HG03108 (cell line): Measurements from ENCODE around the gene SLC8A3.

Experiments
- ATAC-seq: cut with Tn5 transposase; IDR thresholded peaks from one replicate; pipeline ENCODE4 v1.9.1; 2021; ENCODE audit warnings: moderate library complexity; ENCODE audit not compliant: unreplicated experiment

The SLC8A3 gene

DNA sequence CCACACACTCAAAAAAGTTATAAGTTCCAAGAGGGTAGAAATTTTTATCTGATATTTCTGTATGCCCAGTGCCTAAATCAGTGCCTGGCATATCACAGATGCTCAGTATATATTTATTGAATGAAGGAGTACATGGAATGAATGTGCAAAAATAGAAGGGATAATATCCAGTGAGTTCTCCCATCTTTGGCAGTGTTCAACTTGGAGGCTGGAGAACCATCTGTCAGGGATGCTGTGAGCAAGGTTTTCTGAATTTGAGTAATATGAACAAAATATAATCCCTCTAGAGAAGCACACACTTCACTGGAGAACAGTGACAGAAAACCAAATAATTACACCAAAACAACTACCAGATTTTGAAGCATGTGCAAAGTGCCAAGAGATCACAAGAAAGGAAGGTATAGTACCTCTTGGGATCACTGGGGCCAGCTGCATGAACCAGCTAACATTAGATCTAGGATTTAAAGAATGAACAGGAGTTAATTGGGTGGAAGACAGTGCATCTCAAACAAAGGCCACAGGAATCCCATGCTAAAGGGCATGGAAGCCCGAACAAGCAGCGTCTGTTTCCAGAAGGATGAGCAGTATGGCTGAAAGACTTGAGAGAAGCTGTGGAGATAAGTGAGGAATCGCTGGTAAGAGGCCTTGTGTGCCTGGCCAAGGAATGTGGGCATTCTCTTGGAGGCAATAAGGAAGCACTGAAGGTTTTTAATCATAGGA lies 11.5 kb downstream of the SLC8A3 start:
- ATAC-seq = no peak

GRCh38 chr14:70173569-70173968 lies 15.2 kb downstream of the SLC8A3 start:
- no peak for ATAC-seq

GRCh38 chr14:70171726-70172125 lies 17.0 kb downstream of the SLC8A3 start:
- no peak for ATAC-seq

GRCh38 chr14:70170976-70171375 lies 17.8 kb downstream of the SLC8A3 start:
- ATAC-seq = no peak

DNA sequence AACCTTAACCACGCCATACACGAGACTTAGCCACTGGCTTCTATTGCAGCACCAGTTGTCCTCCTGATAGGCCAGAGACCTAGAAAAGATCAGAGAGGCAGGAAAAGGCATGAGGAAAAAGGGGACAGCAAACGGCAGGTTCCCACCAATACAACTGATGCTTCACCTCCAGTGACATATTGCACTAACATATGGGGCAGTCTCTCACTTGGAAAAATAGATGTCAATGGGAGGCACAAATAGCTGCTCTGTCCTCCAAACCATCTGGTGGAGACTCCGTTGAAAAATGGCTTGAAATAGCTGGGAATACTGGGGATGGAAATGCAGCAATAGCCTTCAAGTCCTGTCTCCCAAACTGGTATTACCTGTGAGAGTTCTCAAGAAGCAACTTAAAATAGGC lies 20.3 kb downstream of the SLC8A3 start:
- ATAC-seq = no peak

DNA sequence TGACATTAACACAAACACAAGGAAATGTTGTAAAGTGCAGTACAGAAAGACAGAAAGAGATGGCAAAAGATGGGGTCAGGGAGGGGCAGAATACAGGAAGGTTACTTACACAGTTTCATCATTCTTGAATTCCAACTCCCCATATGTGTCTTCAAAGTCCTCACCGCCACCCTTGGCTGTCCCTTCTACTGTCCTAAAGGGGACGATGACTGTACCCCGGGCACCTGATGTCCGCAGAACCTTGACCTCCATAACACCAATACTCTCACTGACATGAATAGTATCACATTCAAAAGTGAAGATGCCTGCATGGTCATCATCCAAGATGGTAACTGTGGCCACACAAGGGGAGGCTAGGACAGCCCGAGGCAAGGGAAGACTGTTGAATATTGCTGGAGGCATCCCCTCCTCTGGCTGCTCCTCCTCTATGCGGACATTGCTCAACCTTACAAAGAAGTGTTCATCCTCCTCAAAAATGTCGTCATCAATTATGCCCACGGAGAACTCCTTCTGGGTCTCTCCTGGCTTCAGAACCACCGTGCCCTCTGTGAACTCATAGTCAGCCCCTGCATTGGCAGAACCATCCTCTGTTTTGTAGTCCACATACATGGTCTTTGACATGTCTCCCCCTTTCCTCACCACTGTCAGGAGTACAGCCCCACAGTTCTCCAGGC lies 22.1 kb downstream of the SLC8A3 start:
- ATAC-seq = no peak

DNA sequence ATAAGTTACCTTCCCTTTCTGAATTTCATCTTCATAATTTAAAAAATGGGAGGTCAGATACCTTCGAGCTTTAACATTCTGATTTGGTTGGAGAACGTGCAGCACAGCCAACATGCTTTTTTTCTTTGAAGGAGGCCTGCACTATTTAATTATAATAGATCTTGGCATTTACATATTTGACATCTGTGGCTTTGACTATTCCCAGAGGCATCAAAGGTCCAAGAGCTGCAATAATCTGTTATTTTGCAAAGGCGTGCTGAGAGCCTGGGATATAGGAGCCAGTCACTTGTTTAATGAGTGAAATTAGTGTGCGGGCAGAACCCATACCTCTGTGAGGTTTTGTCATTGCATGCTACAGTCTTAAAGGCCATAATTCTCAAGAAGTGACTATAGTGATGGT lies 26.4 kb downstream of the SLC8A3 start:
- no peak for ATAC-seq

DNA sequence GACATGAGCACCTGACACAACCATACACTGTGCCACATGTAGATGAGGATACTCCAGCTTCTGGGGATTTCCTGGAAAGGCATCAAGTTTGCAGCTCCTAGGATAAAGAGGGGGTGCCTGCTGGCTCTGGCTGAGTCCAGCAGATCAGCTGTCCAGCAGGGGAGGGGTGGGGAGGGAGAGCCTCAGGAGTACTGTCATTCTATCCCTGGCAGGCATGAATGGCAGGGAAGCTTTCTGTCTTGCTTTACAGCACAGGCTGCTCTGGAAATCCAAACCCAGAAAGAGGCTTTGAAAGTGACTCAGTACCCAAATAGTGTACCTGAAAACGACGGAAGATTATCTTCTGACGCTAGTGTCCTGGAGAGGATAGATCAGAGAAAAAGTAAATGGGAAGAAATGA lies 32.2 kb downstream of the SLC8A3 start:
- no peak for ATAC-seq

GRCh38 chr14:70152704-70153103 lies 36.0 kb downstream of the SLC8A3 start:
- ATAC-seq = no peak

GRCh38 chr14:70152081-70152480 lies 36.7 kb downstream of the SLC8A3 start:
- no peak for ATAC-seq

DNA sequence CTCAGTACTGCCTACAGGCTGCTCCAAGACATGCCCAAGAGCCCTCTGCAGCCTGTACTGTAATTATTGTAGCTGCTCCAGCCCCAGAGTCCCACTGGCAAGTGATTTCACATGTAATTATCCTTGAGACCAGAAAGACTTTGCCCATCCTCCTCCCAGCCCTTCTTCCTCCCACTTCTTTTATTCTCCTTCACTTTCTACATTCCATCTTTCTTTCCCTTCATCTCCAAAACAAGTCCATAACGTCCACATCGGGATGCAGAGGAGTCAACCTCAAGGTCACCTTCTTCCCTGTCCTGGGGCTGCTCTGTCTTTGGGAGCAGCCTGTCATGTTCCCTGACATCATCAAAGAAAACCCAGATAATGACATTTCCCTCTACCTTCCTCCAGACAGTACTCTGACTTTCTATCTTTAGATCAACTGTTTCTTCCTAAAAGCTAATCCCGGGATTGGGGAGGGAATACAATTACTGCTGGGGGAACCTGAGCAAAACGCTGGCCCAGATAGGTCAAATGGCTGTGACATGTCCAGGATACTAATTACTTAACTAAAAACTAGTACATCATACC lies 39.1 kb downstream of the SLC8A3 start:
- ATAC-seq = no peak

DNA sequence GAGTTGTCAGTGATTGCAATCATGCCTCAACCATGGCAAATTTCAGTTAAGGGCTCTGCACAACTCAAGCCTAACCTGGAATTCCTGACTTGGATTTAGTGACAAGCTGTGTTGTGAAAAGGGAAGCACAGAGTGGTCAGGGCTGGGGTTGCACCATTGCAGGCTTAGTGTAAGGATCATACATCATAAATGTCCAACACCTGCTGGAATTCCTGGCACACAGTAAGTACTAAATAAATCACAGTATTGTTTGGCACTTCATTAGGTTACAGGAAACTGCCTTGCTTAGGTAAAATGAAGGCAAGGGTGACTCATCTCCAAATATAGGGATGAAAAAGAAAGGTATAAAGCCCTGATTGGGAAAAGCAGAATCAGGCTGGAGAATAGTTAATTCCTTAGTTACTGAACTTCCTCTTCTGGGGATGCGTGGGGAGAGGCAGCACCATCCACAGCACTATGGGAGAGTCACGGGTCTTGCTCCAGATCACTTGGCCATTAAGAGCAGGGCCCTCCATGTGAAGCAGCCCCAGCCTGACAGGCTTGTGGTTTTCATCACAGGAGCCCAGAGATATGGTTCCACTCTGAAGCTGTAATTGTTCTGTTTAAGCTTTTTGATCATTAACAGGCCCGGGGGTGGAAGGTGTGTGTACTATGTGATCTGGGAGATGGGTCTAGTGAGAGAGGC lies 39.7 kb downstream of the SLC8A3 start:
- ATAC-seq = no peak

GRCh38 chr14:70148351-70148750 lies 40.4 kb downstream of the SLC8A3 start:
- no peak for ATAC-seq

DNA sequence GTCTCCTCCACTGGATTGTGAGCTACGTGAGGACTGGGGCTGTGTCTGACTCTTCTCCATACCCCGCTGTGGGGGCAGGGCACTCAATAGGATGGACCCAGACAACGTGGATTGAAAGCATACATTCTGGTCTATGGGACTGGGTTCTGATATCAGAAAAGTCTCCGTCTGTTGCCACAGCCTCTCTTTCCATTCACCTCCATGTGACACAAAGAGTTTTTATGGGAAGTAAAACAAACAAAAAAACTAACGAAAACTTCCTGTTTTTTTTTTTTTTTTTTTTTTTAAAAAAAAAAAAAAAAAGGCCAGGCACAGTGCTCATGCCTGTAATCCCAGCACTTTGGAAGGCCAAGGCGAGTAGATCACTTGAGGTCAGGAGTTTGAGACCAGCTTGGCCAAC lies 44.7 kb downstream of the SLC8A3 start:
- ATAC-seq = no peak

DNA sequence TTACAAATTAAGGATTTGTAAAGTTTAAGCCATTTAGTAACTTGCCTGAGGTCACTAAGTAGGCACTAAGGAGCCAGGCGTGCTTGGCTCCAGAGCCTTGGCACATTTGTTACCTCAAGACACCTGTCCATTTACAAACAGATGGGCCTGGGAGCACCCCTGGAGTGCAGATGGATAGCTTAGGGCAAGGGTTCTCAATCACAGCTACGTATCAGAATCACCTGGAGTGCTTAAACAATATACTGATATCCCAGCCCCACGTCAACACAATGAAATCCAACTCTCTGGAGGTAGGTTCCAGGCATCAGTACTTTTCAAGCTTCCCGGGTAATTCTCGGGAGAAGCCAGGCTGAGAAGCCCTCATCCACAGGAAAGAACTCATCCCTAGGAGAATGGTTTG lies 45.4 kb downstream of the SLC8A3 start:
- no peak for ATAC-seq

DNA sequence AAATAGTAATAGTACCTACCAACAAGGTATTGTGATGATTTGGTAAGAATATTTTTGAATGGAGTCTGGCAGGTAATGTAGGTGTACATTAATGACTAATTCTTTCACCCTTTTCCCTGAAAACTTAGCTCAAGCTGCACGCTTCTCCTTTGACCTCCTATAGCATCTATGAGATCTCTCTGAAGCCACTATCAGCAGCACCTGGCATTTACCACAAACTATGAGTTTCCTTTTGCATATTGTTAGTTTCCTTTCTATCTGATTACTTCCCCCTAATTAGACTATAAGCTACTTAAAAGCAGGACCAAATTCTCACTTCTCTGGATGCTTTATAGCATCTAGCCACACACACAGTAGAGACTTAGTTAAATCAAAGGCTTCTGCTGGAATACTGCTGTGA lies 48.1 kb downstream of the SLC8A3 start:
- no peak for ATAC-seq

DNA sequence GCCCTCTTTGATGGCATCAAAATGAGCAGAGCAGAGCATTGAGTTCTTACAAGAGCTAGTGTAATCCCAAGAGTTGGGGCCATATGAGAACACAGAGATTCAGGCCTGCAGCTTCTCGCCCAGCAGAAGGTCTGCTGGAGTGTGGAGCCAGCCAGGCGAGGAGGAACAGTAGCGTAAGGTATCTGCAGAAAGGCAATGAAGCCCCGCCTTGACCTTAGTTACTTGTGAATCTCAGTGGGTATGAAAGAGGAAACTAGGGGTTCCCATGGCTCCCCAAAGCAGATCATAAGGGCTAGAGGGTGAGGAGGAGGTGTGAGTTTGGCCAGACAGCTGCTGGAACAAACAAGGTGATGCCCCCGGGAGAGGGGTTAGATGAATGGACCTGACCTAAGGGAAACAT lies 49.4 kb downstream of the SLC8A3 start:
- no peak for ATAC-seq

DNA sequence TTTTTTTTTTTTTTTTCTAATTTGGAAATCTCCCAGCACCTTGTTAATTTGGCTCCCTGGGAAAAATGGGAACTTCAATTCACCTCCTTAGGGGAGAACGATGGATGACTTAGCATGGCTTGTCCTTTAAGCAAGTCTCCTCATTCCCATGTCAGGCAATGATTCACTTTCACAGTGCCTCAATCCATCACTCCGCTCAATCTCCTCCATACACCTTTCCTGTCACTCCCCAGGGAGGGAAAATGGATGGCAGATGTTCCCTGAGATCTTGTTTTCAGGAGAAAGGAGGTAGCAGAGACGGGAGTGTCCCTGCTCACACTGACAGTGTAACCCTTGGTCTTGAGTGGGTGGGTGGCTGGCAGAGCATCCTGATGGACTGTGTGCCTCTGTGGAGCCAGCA lies 51.0 kb downstream of the SLC8A3 start:
- no peak for ATAC-seq

- ATAC-seq = no peak
Measured at GRCh38 chr14:70133461-70133860, 55.3 kb downstream of the SLC8A3 start.

DNA sequence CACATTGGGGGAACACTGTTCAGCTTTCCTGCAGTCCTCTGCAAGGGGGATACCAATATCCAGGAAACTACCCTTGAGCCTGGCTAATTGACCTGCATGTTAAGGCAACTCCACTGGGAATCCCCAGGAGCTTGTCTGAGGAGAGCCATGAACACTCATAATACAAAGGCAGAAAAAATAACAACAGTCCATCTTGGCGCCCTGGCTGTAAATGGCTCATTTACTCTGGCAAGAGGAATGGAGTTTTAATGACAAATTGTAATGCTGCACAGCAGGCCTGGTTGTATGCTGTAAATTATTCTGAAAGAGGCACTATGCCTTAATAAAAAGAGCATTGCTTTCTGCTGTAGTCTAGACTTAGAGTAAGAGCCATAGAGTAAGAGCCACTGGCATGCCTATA lies 58.3 kb downstream of the SLC8A3 start:
- ATAC-seq = no peak

DNA sequence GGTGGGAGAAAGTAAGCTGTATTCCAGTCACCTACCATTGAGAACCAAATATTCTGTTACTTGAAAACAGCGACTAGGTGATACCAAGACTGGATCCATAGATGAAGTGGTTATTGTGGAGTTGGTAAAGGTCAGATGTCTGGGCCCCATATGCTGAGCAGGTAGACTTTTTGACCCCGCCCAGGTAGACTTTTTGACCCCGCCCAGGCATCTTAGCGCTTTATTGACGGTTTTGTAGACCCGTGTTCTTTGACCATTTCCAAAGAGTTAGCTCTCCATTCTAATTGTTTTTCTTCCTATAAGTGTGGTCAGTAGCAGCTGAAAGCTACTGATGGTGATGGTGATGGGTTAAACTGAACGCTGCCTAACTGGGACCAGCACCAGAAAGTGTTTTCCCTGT lies 61.6 kb downstream of the SLC8A3 start:
- no peak for ATAC-seq

GRCh38 chr14:70123796-70124195 lies 65.0 kb downstream of the SLC8A3 start:
- no peak for ATAC-seq
